ENCODE data around the gene SLC26A6.

The SLC26A6 gene

GRCh38 chr3:48595075-48595525 is 40.2 kb downstream of the SLC26A6 start, which contains the start of gene COL7A1:
Gene COL7A1, minus strand, starts transcription at chr3:48595329. Its CDS starts 170 bp downstream, at chr3:48595159.
- DNase-seq (ENCODE audit: low read depth): no peak
- peak within 1 kb of the TSS; percentile 37 for H3K4me3 ChIP-seq (replicated peaks; ENCODE audit: low read depth, low read length)
- TF ChIP-seq, protein P1, sequence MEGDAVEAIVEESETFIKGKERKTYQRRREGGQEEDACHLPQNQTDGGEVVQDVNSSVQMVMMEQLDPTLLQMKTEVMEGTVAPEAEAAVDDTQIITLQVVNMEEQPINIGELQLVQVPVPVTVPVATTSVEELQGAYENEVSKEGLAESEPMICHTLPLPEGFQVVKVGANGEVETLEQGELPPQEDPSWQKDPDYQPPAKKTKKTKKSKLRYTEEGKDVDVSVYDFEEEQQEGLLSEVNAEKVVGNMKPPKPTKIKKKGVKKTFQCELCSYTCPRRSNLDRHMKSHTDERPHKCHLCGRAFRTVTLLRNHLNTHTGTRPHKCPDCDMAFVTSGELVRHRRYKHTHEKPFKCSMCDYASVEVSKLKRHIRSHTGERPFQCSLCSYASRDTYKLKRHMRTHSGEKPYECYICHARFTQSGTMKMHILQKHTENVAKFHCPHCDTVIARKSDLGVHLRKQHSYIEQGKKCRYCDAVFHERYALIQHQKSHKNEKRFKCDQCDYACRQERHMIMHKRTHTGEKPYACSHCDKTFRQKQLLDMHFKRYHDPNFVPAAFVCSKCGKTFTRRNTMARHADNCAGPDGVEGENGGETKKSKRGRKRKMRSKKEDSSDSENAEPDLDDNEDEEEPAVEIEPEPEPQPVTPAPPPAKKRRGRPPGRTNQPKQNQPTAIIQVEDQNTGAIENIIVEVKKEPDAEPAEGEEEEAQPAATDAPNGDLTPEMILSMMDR (IDR thresholded peaks at IDR 0.05; ENCODE audit: low read length, missing control alignments): no peak

GRCh38 chr3:48594417-48595049 is 40.7 kb downstream of the SLC26A6 start:
- TF ChIP-seq, protein P1 (IDR thresholded peaks at IDR 0.05; ENCODE audit: low read length, missing control alignments): no peak
- no peak for DNase-seq (ENCODE audit: low read depth)
- peak overlapping the region; percentile 37 for H3K4me3 ChIP-seq (replicated peaks; ENCODE audit: low read depth, low read length)

- no peak overlapping the region for H3K4me3 ChIP-seq (replicated peaks; ENCODE audit: low read depth, low read length)
- TF ChIP-seq, protein P1 (IDR thresholded peaks at IDR 0.05; ENCODE audit: low read length, missing control alignments): no peak
- DNase-seq (ENCODE audit: low read depth): no peak
These were observed 41.9 kb downstream of the SLC26A6 start for GRCh38 chr3:48593337-48593736.

DNA sequence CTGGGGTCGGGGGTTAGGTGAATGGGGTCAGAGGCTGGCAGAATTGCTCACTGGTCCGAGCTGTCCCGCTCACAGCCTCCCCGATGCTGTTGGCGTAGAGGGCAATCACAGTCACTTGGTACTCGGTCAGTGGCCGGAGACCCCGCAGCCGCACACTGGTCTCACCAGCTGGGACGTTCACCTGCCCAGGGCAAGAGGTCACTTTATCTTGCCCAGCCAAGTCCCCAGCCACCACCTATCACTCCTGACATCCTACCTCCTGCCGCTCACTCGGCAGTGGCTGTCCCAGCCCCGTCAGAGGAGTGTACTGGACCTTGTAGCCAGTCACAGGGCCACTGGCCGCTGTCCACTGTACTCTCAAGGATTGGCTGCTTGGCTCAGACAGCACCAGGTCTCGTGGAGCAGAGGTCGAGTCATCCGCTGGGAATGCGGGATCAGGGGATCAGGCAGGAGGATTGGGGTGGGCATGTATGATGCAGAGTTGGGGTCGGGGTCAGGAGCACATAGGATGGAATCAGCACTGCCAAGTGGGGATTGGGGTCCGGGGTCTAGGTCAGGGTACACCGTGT is 42.7 kb downstream of the SLC26A6 start:
- no peak overlapping the region for H3K4me3 ChIP-seq (replicated peaks; ENCODE audit: low read depth, low read length)
- no peak for DNase-seq (ENCODE audit: low read depth)
- TF ChIP-seq, protein P1 (IDR thresholded peaks at IDR 0.05; ENCODE audit: low read length, missing control alignments): no peak

DNA sequence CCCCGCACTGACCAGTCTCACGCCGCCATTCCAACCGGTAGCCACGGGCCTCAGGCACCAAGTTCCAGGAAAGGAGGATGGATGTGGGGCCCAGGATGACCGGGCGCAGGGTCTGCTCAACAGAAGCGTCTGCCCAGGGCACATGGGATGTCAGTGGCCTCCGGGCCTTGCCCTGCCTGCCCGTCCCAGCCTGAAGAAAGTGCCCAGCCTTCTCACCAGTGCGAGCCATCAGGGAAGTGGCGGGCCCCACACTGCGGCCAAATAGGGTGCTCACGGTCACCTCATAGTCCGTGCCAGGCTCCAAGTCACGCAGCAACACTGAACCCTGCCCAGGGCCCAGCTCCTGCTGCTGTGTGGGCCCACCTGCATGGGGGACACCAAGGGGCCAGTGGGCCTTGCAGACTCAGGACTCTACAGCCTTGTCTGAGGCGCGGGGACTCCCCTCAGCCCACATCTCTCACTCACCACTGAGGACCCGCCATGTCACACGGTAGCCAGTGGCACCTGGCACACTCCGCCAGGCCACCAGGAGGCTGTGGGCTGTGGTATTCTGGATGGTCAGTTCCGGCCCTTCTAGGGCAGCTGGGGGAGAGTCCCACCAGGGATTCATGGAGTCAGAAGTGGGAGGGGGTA is 43.3 kb downstream of the SLC26A6 start:
- TF ChIP-seq, protein P1 (IDR thresholded peaks at IDR 0.05; ENCODE audit: low read length, missing control alignments): no peak
- DNase-seq (ENCODE audit: low read depth): no peak
- no peak overlapping the region for H3K4me3 ChIP-seq (replicated peaks; ENCODE audit: low read depth, low read length)

- no peak for DNase-seq (ENCODE audit: low read depth)
- TF ChIP-seq, protein P1 (IDR thresholded peaks at IDR 0.05; ENCODE audit: low read length, missing control alignments): no peak
- H3K4me3 ChIP-seq (replicated peaks; ENCODE audit: low read depth, low read length): no peak overlapping the region
These were observed 43.8 kb downstream of the SLC26A6 start for GRCh38 chr3:48591436-48591835.

Measured in fibroblast of pulmonary artery (primary cell).